Stimulated activated CD4-positive, alpha-beta T cell treated with anti-CD3 and anti-CD28 coated beads, Interleukin-2, amount 100 ng/mL, for 48 hours (primary cell): ENCODE measurements around the gene STX18.

ENCODE experiments used
- DNase-seq, 2 donors: peaks; one replicate each; pipeline ENCODE4 v3.0.0-alpha.2; 2020

The STX18 gene

GRCh38 chr4:4374388-4375098 is 167.3 kb downstream of the STX18 start:
- DNase-seq = no peak
